SK-N-MC (cell line): ENCODE measurements around the gene DNER.

Source experiments
- EZH2 ChIP-seq: fragments of 200-600 bp; sonication (generic); IDR thresholded peaks from one replicate; pipeline ENCODE4 v1.6.1; 2017; ENCODE audit warnings: antibody characterized with exemption
- FOXP2 ChIP-seq: optimal IDR thresholded peaks from 2 replicates; pipeline ENCODE3; 2011; ENCODE audit warnings: mild to moderate bottlenecking, moderate library complexity; ENCODE audit not compliant: insufficient read depth; ENCODE audit errors: extremely low read length, control extremely low read depth
- POLR2AphosphoS5 ChIP-seq: IDR thresholded peaks from 2 replicates; pipeline ENCODE4 v1.6.1; 2012; ENCODE audit warnings: mild to moderate bottlenecking, low read depth, low read length, borderline replicate concordance

DNA sequence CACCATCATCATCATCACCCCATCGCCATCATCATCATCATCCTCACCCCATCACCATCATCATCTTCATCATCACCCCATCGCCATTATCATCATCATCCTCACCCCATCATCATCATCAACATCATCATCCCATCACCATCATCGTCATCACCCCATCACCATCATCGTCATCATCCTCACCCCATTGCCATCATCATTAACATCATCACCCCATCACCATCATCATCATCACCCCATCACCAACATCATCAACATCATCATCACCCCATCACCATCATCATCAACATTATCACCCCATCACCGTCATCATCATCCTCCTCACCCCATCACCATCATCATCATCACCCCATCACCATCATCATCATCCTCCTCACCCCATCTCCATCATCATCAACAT, 151.0 kb downstream of the DNER start:
- TF ChIP-seq POLR2AphosphoS5, result no peak
- TF ChIP-seq EZH2, result no peak
- no peak for TF ChIP-seq FOXP2
